Measurements from ENCODE around the gene TCP1. TPM values are rescaled to one million over a fixed set of nuclear protein-coding genes. Genes with fewer than 3 reads are reported as not detected.

TCP1 gene
- total and polyA plus RNA-seq, 8 donors, result 43.7 to 91.7 (median 75.2) TPM

DNA sequence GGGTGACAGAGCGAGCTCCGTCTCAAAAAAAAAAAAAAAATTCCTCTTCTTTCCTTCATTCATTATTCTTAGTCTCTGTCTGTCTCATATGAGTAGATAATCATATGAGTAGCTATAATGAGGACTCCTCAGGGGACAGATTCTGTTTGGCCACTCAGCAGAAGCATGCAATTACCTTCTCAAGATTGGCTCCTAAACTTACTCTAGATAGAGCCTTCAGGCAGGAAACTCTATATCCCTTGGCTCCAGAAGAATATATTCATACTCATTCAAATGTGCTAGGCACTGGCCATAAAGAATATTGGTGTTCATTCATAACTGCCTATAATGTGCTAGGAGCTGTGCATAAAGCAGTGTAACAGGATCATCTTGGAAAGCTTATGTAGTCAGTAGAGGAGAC is 29.8 kb downstream of the TCP1 start:
- intact Hi-C loops (cut with DNase I), result no loop called here

DNA sequence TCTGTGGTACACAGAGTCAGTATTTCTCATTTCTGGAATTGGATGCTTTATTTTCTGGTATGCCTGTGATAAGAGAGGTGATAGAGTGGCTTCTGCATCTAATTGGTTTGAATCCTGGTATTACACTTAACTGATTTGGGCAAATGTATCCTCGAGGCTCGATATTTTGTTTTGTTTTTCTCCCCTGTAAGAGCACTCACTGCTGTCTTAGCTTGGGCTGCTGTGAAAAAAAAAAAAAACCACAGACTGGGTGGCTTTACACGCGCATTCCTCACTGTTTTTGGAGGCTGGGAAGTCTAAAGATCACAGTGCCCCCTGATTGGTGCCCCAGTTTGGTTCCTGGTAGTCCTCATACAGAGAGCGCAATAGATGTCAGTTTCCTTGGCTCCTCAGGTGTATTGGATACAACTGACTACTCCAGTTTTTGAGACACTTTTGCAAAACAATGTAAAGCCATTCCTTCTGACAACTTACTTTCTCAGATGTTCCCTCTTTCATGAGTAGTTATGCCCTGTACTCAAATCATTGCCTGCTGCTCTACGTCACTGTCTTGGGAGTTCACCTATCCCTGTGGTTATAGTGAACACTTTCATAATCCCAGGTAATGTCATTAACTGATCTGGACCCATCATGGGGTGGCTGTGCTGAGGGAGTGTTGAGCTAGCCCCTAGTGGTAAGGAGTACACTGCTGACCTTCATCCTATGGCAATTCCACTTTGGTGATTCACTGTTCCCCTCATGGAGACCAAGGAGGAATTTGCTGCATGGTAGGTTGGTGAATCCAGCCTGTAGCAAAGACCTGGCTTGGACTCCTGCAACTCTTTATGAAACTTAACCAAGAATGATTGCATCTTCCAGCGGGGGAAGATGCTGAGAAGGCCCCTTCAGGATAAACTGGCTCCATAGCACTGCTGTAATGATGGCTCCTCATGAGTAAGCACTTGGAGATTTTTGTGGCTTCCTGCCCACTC is 31.1 kb downstream of the TCP1 start:
- no peaks in the 10 kb centered on the region for H3K27me3 ChIP-seq
- TF ChIP-seq, protein P1, sequence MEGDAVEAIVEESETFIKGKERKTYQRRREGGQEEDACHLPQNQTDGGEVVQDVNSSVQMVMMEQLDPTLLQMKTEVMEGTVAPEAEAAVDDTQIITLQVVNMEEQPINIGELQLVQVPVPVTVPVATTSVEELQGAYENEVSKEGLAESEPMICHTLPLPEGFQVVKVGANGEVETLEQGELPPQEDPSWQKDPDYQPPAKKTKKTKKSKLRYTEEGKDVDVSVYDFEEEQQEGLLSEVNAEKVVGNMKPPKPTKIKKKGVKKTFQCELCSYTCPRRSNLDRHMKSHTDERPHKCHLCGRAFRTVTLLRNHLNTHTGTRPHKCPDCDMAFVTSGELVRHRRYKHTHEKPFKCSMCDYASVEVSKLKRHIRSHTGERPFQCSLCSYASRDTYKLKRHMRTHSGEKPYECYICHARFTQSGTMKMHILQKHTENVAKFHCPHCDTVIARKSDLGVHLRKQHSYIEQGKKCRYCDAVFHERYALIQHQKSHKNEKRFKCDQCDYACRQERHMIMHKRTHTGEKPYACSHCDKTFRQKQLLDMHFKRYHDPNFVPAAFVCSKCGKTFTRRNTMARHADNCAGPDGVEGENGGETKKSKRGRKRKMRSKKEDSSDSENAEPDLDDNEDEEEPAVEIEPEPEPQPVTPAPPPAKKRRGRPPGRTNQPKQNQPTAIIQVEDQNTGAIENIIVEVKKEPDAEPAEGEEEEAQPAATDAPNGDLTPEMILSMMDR (IDR thresholded peaks at IDR 0.05), result no peak
- no peak overlapping the region for H3K27ac ChIP-seq
- no peak overlapping the region for H3K4me3 ChIP-seq
- intact Hi-C loops (cut with DNase I), result no loop called here
- ATAC-seq (no peak), FAIRE-seq (no peak), DNase-seq (no peak)
- H3K4me1 ChIP-seq, result no peaks in the 10 kb centered on the region
- 89 to 93% methylated on average over 7 of the region's 7 CpGs for WGBS, 2 donors
- H3K9me3 ChIP-seq, result no peaks in the 10 kb centered on the region
- H3K36me3 ChIP-seq, result peaks cover 0 to 24% (median 12%) of the 10 kb centered on the region in 3 donors

More for the DNA sequence above, 29.8 kb downstream of the TCP1 start:
- no peak for FAIRE-seq
- Histone ChIP-seq H3K36me3 (peaks cover 0 to 14% (median 5%) of the 10 kb centered on the region in 3 donors), H3K9me3 (no peaks in the 10 kb centered on the region), H3K27me3 (no peaks in the 10 kb centered on the region), H3K4me3 (no peak overlapping the region), H3K27ac (no peak overlapping the region), H3K4me1 (no peaks in the 10 kb centered on the region)
- no peak for ATAC-seq
- DNase-seq, result no peak
- TF ChIP-seq, protein P1 (IDR thresholded peaks at IDR 0.05), result no peak
- 57% methylated on average over 1 of the region's 2 CpGs; no CpG with 5 or more reads in 1 of the 2 donors for WGBS, 2 donors

DNA sequence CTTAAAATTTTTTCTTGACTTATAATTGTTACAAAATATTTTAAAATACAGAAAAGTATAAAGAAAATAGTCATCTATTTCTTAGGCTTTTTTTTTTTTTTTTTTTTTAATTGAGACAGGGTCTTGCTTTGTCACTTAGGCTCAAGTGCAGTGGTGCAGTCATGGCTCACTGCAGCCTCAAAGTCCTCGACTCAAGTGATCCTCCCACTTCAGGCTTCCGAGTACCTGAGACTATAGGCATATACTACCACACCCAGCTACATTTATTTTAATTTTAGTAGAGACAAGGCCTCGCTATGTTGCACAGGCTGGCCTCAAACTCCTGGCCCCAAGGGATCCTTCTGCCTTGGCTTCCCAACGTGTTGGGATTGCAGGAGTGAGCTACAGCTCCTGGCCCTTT is 32.9 kb downstream of the TCP1 start:
- intact Hi-C loops (cut with DNase I), result no loop called here
- Histone ChIP-seq H3K4me3 (no peak overlapping the region), H3K27me3 (no peaks in the 10 kb centered on the region), H3K36me3 (peaks cover 0 to 29% (median 16%) of the 10 kb centered on the region in 3 donors), H3K4me1 (no peaks in the 10 kb centered on the region), H3K27ac (no peak overlapping the region), H3K9me3 (no peaks in the 10 kb centered on the region)
- ATAC-seq (no peak), FAIRE-seq (no peak), DNase-seq (no peak)
- WGBS, 2 donors, result 91 to 95% methylated on average over 4 of the region's 4 CpGs
- TF ChIP-seq, protein P1 (IDR thresholded peaks at IDR 0.05), result no peak

DNA sequence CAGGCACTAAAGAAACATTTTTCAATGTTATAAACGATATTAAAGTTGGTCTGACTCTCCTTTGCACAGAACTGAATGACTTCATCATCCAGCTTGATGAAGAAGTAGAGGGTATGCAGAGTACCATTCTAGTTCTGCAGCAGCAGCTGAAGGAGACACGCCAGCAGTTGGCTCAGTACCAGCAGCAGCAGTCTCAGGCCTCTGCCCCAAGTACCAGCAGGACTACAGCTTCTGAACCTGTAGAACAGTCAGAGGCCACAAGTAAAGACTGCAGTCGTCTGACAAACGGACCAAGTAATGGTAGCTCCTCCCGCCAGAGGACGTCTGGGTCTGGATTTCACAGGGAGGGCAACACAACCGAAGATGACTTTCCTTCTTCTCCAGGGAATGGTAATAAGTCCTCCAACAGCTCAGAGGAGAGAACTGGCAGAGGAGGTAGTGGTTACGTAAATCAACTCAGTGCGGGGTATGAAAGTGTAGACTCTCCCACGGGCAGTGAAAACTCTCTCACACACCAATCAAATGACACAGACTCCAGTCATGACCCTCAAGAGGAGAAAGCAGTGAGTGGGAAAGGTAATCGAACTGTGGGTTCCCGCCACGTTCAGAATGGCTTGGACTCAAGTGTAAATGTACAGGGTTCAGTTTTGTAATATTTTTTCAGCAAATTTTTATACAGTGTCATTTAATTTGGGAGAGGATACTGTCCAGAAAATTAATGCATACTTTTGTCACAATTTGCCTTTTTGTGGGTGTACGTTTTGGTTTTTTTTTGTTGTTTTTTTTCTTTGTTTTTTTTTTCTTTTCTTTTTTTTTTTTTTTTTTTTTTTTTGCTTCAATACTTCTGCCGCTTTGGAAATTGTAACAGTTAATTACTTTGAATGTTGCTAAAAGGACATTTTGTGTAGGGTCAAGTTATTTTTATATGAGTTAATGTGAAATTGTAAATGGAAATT is 34.2 kb downstream of the TCP1 start:
- intact Hi-C loops (cut with DNase I), result no loop called here
- FAIRE-seq, result no peak
- no peak overlapping the region for H3K27ac ChIP-seq

More for the DNA sequence above, 34.2 kb downstream of the TCP1 start:
- DNase-seq (no peak), ATAC-seq (peak in 2 of 4 donors; percentile 17 to 30)
- TF ChIP-seq, protein P1 (IDR thresholded peaks at IDR 0.05), result no peak
- Histone ChIP-seq H3K4me3 (no peak overlapping the region), H3K27me3 (no peaks in the 10 kb centered on the region), H3K9me3 (no peaks in the 10 kb centered on the region), H3K36me3 (peaks cover 0 to 29% (median 19%) of the 10 kb centered on the region in 3 donors), H3K4me1 (no peaks in the 10 kb centered on the region)
- 78 to 82% methylated on average over 15 of the region's 15 CpGs for WGBS, 2 donors
